Activated CD4-positive, alpha-beta T cell treated with anti-CD3 and anti-CD28 coated beads, Interleukin-2, Interleukin-4, amounts not matched to agents 100 ng/mL and 50 ng/mL, durations not matched to agents 16 hours and 8 hours (primary cell): ENCODE data around the gene OBSCN.
A peak's percentile ranks its signal among the peaks of the same experiment; 100 is the strongest.
"Not testable (repeated sequence)": the region's sequence is repeated elsewhere in the genome, so short reads cannot be mapped to it uniquely, and the experiment has no call there.

Experiments used
- DNase-seq: peaks from one replicate; pipeline ENCODE4 v3.0.0-alpha.2; 2020; ENCODE audit warnings: low spot score

OBSCN gene

DNA sequence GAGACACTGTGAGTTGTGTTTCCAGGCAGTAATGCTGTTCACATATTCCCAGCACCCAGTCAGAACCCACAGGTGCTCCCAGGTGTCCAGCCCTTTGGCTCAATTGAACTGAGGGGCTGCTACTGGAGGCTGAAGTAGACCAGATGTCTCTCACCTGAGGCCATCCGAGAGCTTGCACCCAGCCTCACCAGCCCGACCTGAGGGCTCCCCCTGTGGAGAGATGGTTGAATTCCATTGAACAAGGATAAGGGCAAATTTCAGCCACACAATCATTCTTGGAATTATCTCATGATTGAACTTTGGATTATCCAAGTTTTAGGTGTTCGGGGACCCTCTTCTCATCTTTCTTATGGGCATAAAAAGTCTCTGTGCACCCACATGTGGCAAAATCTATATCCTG, 52.1 kb downstream of the OBSCN start:
- no peak for DNase-seq

DNA sequence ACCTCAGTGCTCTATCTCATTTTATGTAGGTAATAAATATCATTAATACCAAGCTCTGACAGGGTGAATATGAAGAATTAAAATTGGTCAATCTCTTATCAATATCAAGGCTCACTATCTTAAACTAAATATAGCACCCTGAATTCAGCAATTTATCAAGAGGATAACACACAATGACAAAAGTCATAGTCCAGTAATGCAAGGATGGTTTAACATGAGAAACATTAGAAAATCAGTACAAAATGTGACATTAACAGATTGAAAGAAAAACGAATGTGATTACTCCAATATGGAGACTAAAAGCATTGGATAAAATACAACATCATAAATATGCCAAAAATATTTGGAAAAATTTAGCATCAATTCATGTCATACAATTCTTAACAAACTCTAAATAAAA, 53.9 kb downstream of the OBSCN start:
- no peak for DNase-seq

DNA sequence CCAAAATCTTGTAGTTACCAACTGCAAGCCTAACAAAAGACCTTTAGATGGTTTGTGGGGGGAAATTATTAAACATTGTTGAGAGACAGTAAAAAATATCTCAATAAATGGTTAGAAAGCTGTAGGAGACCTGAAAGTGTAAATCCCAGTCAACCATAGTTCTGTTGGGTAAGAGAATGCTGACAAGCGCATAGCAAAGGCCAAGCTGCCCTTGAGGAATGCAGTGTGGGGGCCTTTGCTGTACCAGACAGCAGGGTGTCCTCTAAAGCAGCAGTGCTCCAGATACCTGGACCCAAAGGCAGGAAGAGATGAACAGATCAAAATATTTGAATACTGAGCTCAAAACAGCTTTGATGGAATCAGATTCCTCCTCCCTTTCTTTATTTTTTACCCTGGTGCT, 54.6 kb downstream of the OBSCN start:
- DNase-seq: no peak

DNA sequence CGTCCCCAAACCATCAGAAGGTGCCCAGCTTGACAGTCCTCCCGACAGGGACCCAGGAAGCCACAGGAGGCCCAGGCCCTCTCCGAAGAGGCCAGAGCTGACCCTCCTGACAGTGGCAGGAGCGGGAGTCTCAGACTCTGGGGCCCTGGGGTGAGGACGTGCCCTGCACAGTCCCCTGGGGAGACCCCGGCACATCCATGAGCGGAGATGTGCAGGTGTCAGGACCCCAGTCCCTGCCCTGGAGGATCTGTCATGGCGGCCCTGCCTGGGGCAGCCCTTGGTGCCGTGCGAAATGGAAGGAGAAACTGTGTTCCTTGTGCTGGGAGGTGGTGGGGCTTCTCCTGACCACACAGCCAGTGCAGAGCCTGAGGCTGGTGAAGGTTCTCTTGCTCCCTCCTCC, 55.8 kb downstream of the OBSCN start:
- no peak for DNase-seq

DNA sequence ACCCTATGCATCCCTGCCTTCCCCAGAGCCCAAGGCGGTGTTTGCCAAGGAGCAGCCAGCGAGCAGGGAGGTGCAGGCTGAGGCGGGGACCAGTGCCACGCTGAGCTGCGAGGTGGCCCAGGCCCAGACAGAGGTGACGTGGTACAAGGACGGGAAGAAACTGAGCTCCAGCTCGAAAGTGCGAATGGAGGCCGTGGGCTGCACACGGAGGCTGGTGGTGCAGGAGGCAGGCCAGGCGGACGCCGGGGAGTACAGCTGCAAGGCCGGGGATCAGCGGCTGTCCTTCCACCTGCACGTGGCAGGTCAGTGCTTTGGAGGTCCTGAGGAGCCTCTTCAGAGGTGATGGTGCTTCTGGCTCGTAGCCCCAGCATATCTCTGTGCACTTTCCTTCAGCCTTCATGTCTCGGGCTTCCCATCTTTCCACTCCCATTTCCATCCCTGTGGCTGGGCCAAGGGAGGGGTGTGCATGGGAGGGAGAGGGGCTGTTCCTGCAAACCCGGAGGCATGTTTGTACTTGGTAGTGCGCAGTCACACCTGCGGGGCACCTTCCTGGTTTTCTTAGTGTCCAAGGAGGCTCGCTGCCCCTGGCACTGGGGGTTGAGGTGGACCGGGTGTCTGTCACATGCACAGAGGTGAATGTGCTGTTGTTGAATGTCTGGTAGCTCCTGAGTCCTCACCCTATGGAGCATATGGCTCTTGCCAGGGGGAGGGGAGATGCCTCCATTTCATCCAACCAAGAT, 56.4 kb downstream of the OBSCN start:
- DNase-seq: no peak

DNA sequence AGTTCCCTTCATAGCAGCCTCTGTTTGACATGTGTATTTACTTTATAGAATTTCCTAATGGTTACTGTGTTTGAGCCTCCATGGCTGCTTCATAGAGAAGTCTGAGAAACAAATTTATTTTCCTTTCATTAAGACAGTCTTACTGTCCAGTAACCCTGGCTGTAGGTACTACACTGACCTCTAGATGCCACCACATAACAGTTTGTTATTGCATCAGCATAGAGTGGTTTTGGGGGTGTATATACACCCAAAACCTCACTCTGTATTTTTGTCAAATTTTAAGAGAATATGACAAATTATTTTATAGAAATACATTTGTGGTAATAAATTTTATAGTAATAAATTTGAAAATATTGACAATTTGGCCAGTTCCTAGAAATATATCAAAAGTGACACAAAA, 57.3 kb downstream of the OBSCN start:
- no peak for DNase-seq

DNA sequence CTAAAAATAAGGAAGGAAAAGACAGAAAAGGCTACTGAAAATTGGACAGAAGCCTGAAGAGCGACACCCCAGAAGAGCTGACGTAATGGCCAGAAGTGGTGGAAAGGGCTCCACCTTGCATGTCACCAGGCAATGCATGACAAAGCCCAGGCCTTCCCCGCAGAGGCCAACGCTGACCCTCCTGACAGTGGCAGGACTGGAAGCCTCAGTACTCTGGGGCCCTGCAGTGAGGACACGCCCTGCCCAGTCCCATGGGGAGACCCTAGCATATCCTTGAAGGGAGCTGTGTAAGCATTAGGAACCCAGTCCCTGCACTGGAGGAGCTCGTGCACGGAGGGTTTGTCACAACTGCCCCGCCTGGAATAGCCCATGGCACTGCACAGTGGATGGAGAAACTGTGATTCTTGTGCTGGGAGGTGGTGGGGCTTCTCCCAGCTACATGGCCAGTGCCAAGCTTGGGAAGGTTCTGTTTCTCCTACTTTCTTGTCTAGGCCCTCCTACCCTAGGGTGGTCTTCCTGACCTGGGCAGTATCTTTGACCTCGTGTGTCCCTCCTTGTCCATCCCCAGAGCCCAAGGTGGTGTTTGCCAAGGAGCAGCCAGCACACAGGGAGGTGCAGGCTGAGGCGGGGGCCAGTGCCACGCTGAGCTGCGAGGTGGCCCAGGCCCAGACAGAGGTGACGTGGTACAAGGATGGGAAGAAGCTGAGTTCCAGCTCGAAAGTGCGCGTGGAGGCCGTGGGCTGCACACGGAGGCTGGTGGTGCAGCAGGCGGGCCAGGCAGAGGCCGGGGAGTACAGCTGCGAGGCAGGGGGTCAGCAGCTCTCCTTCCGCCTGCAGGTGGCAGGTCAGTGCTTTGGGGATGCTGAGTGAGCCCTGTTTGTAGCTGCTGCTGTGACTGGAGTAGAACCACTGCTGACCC, 60.4 kb downstream of the OBSCN start:
- DNase-seq: no peak

DNA sequence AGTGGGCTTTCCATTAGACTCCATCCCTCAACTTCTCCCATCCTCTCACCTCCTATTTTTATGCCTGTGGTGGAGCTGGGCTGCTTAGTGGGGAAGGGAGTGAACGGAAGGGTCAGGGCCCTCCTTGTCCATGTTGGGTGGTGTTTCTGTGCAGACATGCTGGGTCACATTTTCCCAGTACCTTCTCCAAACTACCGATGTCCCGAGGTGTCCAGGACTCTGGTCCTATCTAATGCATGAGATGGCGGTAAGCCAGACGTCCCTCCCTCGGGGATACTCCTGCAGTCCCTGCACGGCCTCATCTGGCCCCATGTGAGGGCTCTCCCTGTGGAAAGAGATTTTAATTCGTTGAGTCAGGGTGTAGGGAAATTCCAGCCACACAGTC, 61.0 kb downstream of the OBSCN start:
- DNase-seq: no peak

DNA sequence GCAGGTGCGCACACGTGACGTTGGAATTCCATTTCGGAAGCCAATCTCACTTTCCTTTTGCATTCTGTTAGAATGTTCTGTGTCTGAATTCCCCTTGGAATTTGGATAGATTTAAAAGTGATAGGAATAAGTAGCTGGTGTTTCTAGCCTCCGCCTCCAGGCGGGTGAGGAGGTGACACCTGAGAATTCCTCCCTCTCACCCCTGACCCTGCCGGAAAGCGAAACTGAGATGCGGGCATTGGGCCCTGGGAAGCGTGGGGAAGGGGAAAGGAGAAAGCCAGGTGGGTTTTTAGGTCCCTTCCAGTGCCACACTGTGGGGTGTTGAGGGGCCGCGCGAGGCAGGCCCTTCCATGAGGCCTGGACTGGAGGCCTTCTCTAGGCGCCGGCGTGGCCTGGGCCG, 61.6 kb downstream of the OBSCN start:
- DNase-seq: not testable (repeated sequence)

DNA sequence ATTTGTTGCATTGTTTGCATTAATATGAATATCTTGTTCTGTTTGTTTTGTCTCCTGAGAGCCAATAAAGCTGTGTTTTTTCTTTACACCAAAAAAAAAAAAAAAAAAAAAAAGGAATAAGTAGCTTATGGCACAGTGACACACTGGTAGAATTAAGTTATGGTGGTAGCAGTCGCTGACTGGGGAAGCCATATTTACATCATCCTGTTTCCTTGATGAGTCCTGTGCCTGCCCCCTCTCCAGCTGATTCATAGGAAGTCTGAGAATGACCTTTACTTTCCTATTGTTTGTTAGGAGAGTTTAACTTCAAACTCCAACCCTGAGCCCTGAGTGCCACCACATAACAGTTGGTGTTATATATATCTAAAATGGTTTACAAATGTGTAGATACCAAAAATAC, 62.2 kb downstream of the OBSCN start:
- no peak for DNase-seq

DNA sequence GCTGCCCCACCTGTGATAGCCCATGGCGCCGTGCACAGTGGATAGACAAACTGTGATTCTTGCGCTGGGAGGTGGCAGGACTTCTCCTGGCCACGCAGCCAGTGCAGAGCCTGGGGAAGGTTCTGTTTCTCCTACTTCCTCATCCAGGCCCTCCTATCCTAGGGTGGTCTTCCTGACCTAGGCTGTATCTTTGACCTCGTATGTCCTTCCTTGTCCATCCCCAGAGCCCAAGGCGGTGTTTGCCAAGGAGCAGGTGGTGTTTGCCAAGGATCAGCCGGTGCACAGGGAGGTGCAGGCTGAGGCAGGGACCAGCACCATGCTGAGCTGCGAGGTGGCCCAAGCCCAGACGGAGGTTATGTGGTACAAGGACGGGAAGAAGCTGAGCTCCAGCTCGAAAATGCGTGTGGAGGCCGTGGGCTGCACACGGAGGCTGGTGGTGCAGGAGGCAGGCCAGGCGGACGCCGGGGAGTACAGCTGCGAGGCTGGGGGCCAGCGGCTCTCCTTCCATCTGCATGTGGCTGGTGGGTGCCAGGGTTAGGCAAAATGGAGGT, 63.9 kb downstream of the OBSCN start:
- DNase-seq: no peak

DNA sequence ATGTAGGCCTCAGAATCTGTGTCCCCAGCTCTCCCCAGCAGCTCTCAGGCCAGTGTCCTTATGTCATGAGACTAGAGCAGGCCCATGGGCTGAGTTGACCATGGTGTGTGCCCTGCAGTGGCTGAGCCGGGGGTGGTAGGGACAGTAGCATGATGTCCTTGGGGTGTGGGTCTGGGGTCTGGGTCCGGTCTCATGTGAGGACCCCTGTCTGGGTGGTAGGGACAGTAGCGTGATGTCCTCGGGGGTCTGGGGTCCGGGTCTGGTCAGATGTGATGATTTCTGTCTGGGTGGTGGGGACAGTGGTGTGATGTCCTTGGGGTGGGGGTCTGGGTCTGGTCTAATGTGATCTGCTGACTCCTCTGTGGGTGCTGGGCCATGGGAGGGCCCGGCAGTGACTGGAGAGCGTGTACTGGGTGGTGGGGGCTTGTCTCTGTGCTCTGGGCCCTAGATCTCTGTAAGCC, 64.5 kb downstream of the OBSCN start:
- DNase-seq: no peak

DNA sequence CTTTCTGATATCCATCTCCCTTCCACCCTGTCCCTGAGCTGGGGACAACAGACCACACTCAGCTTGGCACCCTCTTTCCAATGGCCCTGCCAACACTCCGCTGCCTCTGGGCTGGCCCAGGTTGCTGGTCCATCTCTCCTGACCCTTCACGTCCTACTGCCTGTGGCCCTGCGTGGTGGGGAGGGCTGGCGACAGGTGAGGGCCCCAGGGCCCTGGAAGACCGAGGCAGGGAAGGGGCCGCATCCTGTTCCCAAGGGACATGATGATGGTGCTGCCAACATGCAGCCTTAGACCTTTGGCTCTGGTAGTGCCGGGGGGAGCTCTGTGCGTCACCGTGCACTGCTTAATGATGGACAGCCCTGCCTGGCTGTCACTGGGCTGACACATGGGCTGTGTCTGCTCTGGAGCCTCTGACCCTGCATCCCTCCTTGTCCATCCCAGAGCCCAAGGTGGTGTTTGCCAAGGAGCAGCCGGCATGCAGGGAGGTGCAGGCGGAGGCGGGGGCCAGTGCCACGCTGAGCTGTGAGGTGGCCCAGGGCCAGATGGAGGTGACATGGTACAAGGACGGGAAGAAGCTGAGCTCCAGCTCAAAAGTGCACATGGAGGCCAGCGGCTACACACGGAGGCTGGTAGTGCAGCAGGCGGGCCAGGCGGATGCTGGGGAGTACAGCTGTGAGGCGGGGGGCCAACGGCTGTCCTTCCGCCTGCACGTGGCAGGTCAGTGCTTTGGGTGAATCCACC, 65.2 kb downstream of the OBSCN start:
- DNase-seq: no peak

DNA sequence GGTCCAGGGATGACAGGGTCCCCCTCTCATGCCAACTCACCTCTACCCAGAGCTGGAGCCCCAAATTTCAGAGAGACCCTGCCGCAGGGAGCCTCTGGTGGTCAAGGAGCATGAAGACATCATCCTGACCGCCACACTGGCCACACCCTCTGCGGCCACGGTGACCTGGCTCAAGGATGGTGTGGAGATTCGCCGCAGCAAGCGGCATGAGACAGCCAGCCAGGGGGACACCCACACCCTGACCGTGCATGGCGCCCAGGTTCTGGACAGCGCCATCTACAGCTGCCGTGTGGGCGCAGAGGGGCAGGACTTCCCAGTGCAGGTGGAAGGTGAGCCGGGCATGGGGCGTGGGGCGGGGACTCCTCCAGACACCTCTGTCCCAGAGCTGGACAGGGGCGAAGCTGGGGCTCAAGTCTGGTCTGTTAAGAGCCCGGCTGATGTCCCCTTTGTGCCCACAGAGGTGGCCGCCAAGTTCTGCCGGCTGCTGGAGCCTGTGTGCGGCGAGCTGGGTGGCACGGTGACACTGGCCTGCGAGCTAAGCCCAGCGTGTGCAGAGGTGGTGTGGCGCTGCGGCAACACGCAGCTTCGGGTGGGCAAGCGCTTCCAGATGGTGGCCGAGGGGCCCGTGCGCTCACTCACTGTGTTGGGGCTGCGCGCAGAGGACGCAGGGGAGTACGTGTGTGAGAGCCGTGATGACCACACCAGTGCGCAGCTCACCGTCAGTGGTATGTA, 66.0 kb downstream of the OBSCN start:
- no peak for DNase-seq

DNA sequence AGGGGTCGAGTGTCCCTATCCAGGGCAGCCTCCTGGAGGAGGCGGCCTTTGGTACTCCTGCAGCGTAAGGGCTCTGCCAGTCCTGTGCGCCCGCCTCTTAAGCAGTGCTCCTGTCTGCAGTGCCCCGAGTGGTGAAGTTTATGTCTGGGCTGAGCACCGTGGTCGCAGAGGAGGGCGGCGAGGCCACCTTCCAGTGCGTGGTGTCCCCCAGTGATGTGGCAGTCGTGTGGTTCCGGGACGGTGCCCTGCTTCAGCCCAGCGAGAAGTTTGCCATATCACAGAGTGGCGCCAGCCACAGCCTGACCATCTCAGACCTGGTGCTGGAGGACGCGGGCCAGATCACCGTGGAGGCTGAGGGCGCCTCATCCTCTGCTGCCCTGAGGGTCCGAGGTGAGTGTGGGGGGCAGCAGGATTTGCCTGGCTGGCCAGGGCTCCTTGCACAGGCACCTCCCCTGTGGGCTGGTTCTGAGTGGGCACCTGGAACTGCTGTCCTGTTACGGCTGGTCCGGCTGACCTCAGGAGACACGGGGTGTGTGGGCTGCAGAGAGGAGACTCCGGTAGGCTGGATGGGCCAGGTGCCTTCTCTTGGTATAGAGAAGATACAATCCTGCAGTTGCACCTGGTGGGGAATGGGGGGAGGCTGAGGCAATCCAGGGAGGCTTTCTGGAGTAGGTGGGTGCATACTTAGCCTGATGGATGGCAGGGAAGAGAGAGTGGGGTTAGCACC, 66.8 kb downstream of the OBSCN start:
- DNase-seq: no peak

DNA sequence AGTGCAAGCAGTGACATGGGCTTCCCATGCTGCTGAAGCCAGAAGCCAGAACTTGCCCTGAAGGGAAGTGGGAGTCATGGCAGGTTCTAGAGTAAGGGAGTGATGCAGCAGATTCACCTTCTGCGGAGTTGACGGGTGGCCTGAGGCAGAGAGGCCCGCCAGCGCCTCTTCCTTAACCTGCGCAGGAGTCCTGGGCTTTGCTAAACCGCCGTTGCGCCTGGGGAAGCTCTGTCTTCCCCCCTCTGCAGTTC, 67.3 kb downstream of the OBSCN start:
- no peak for DNase-seq

DNA sequence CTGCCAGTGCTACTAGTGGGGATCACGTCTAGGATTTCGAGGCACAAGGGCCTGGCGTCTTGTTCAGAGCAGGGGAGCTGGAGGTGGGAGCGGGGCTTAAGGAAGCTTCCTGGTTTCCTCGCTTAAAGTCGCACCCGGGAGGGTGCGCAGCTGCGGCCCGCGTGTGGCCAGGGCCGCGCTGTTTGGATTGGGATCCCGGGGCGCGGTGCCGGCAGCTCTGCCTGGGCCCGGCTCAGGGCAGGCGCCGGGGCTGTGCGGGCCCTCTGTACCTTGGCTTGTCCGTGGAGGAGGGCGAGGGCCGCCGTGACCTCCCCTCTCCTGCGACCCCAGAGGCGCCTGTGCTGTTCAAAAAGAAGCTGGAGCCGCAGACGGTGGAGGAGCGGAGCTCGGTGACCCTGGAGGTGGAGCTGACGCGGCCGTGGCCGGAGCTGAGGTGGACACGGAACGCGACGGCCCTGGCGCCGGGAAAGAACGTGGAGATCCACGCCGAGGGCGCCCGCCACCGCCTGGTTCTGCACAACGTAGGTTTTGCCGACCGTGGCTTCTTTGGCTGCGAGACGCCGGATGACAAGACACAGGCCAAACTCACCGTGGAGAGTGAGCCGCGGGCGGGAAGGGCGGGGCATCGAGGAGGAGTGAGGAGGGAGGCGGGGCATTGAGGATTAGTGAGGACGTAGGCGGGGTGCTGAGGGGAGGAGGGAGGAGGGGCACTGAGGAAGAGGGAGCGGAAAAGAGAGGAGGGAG, 67.8 kb downstream of the OBSCN start:
- DNase-seq: peak; percentile 92

DNA sequence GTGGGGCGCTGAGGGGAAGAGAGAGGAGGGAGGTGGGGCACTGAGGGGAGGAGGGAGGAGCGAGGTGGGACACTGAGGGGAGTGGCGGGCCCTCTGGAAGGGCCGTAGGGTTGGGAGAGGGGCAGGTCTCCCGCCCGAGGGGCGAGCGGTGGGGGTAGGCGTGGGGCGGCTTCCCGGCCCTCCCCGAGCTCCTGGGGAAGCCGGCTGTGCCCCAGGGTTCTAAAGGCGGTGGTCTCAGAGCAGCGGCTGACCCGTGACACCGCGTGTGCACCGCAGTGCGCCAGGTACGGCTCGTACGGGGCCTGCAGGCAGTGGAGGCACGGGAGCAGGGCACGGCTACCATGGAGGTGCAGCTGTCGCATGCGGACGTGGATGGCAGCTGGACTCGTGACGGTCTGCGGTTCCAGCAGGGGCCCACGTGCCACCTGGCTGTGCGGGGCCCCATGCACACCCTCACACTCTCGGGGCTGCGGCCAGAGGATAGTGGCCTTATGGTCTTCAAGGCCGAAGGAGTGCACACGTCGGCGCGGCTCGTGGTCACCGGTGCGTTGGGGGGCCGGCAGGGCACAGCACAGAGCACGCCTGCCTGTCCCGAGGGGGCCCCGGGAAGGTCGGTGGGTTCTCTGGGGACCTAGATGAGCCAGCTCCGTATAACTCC, 68.5 kb downstream of the OBSCN start:
- DNase-seq: no peak

DNA sequence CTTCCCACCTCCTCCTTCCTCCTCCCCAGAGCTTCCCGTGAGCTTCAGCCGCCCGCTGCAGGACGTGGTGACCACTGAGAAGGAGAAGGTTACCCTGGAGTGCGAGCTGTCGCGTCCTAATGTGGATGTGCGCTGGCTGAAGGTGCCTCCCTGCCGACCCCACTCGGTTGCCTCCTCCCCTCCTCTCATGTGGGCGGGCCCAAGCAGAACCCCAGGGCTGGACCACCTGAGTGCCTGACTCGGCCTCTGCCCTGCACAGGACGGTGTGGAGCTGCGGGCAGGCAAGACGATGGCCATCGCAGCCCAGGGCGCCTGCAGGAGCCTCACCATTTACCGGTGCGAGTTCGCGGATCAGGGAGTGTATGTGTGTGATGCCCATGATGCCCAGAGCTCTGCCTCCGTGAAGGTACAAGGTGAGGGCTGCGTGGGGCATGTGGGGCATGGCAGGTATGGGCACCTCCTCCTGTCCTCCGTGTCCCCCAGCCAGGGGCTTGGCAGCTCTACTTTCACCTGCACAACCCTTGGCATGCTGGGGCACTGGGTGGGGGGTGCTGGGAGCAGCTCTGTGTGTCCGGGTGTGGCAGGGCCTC, 69.2 kb downstream of the OBSCN start:
- DNase-seq: no peak
